ENCODE measurements around the gene STARD3NL. TPM values are rescaled to one million over a fixed set of nuclear protein-coding genes. Genes with fewer than 3 reads are reported as not detected.

STARD3NL gene
- total and polyA plus RNA-seq, 2 experiments from 2014 or later, result 64.0 to 68.1 TPM

- H4K20me1 ChIP-seq (ENCODE audit: insufficient read depth), result no peaks in the 10 kb centered on the region
- H3K27ac ChIP-seq, result peak overlapping the region; percentile 77
- in situ Hi-C loops (cut with MboI), result no loop called here
- no peaks in the 10 kb centered on the region for H3K9me3 ChIP-seq (ENCODE audit: low read depth)
- no peaks in the 10 kb centered on the region for H3K27me3 ChIP-seq (replicated peaks; ENCODE audit: insufficient read depth)
- 0 out of 2 replicates have a peak, but pooled peaks cover 3% of the 10 kb centered on the region for H3K36me3 ChIP-seq (ENCODE audit: low read depth)
- TF ChIP-seq EZH2 (IDR thresholded peaks at IDR 0.05; ENCODE audit: insufficient read depth, poor library complexity, severe bottlenecking), result no peak
- no peak for TF ChIP-seq EZH2phosphoT487 (IDR thresholded peaks at IDR 0.05; ENCODE audit: insufficient read depth, low read depth)
- no peak overlapping the region for H2AFZ ChIP-seq
- WGBS, 2 experiments (ENCODE audit: low coverage in 1 of 2, low lambda C conversion rate in 2 of 2, missing lambda C conversion rate in 2 of 2), result 60 to 62% methylated on average over 4 of the region's 4 CpGs
- H3F3A ChIP-seq (ENCODE audit: insufficient read depth), result peaks cover 35% of the 10 kb centered on the region
- peaks cover 33% of the 10 kb centered on the region for H3K4me1 ChIP-seq (ENCODE audit: insufficient read depth)
- peak overlapping the region; percentile 69 for H3K4me2 ChIP-seq (ENCODE audit: unreplicated experiment)
- peak; percentile 72 for DNase-seq
- H3K9ac ChIP-seq, result peak overlapping the region; percentile 52
- peaks cover 89% of the 10 kb centered on the region for H3K79me2 ChIP-seq (ENCODE audit: insufficient read depth)
- H3K4me3 ChIP-seq, result peak overlapping the region; percentile 46
- H3K9me2 ChIP-seq (ENCODE audit: insufficient read depth), result no peaks in the 10 kb centered on the region
Observed at GRCh38 chr7:38195804-38196595, 18.0 kb downstream of the STARD3NL start.

DNA sequence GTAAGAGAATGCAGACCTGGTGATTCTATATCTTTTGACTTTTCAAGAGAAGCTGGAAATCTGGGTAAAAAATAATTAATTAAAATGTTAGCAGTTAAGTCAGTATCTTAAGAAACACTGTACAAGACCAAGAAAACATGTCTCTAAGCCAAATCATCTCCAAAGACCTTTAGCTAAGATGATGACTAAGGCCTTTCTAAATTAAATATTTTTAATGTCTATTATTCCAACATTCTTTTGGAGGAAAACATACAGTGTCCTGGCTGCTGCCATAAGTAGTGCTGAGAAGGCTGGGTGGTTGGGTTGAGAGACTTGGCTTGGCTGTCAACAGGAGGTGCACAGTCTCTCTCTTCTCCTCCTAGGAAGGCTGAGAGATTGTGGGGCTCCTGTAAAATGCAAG, 20.3 kb downstream of the STARD3NL start:
- H3K9me3 ChIP-seq (ENCODE audit: low read depth), result no peaks in the 10 kb centered on the region
- H3K27me3 ChIP-seq (replicated peaks; ENCODE audit: insufficient read depth), result no peaks in the 10 kb centered on the region
- no peaks in the 10 kb centered on the region for H3K36me3 ChIP-seq (ENCODE audit: low read depth)
- H3K4me1 ChIP-seq (ENCODE audit: insufficient read depth), result peaks cover 33% of the 10 kb centered on the region
- H2AFZ ChIP-seq, result no peak overlapping the region
- H3K4me3 ChIP-seq, result no peak overlapping the region
- H4K20me1 ChIP-seq (ENCODE audit: insufficient read depth), result no peaks in the 10 kb centered on the region
- H3F3A ChIP-seq (ENCODE audit: insufficient read depth), result peaks cover 35% of the 10 kb centered on the region
- DNase-seq, result peak; percentile 51
- TF ChIP-seq EZH2phosphoT487 (IDR thresholded peaks at IDR 0.05; ENCODE audit: insufficient read depth, low read depth) (no peak), EZH2 (IDR thresholded peaks at IDR 0.05; ENCODE audit: insufficient read depth, poor library complexity, severe bottlenecking) (no peak)
- H3K79me2 ChIP-seq (ENCODE audit: insufficient read depth), result peaks cover 84% of the 10 kb centered on the region
- no peak overlapping the region for H3K9ac ChIP-seq
- peak overlapping the region; percentile 77 for H3K27ac ChIP-seq
- in situ Hi-C loops (cut with MboI), result no loop called here
- peak overlapping the region; percentile 39 for H3K4me2 ChIP-seq (ENCODE audit: unreplicated experiment)
- no peaks in the 10 kb centered on the region for H3K9me2 ChIP-seq (ENCODE audit: insufficient read depth)

DNA sequence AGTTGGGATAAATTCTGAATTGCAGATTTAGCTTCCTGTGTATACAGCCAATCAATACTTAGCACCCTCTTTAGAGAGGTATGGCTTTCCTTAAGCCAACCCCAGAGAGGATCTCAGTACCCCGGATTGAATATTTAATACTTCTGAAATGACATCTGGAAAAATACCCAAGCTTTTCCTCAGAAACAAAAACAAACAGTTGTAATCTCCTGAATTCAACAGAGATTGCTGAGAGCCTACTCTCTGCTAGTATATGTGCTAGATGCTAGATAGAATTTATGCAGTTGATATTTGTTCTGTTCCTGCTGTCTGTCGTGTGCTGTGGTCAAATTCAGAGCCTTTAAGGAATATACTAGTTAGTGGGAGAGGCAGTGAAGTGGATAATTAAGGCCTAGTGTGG, 21.1 kb downstream of the STARD3NL start:
- no peak overlapping the region for H3K9ac ChIP-seq
- no peaks in the 10 kb centered on the region for H3K27me3 ChIP-seq (replicated peaks; ENCODE audit: insufficient read depth)
- H3K9me3 ChIP-seq (ENCODE audit: low read depth), result no peaks in the 10 kb centered on the region
- H3K4me3 ChIP-seq, result no peak overlapping the region
- 46 to 47% methylated on average over 2 of the region's 2 CpGs for WGBS, 2 experiments (ENCODE audit: low coverage in 1 of 2, low lambda C conversion rate in 2 of 2, missing lambda C conversion rate in 2 of 2)
- TF ChIP-seq EZH2 (IDR thresholded peaks at IDR 0.05; ENCODE audit: insufficient read depth, poor library complexity, severe bottlenecking) (no peak), EZH2phosphoT487 (IDR thresholded peaks at IDR 0.05; ENCODE audit: insufficient read depth, low read depth) (no peak)
- H2AFZ ChIP-seq, result no peak overlapping the region
- no peaks in the 10 kb centered on the region for H4K20me1 ChIP-seq (ENCODE audit: insufficient read depth)
- H3K79me2 ChIP-seq (ENCODE audit: insufficient read depth), result peaks cover 76% of the 10 kb centered on the region
- no peaks in the 10 kb centered on the region for H3K36me3 ChIP-seq (ENCODE audit: low read depth)
- no peak overlapping the region for H3K4me2 ChIP-seq (ENCODE audit: unreplicated experiment)
- H3F3A ChIP-seq (ENCODE audit: insufficient read depth), result peaks cover 35% of the 10 kb centered on the region
- in situ Hi-C loops (cut with MboI), result no loop called here
- peaks cover 33% of the 10 kb centered on the region for H3K4me1 ChIP-seq (ENCODE audit: insufficient read depth)
- no peaks in the 10 kb centered on the region for H3K9me2 ChIP-seq (ENCODE audit: insufficient read depth)
- H3K27ac ChIP-seq, result no peak overlapping the region
- DNase-seq, result no peak

GRCh38 chr7:38199782-38200181, 21.7 kb downstream of the STARD3NL start:
- H4K20me1 ChIP-seq (ENCODE audit: insufficient read depth), result no peaks in the 10 kb centered on the region
- no peak overlapping the region for H2AFZ ChIP-seq
- peaks cover 33% of the 10 kb centered on the region for H3K4me1 ChIP-seq (ENCODE audit: insufficient read depth)
- H3K9ac ChIP-seq, result no peak overlapping the region
- H3K79me2 ChIP-seq (ENCODE audit: insufficient read depth), result peaks cover 69% of the 10 kb centered on the region
- no peaks in the 10 kb centered on the region for H3K9me2 ChIP-seq (ENCODE audit: insufficient read depth)
- H3K27me3 ChIP-seq (replicated peaks; ENCODE audit: insufficient read depth), result no peaks in the 10 kb centered on the region
- 50 to 64% methylated on average over 2 of the region's 2 CpGs for WGBS, 2 experiments (ENCODE audit: low coverage in 1 of 2, low lambda C conversion rate in 2 of 2, missing lambda C conversion rate in 2 of 2)
- H3K27ac ChIP-seq, result no peak overlapping the region
- no peak overlapping the region for H3K4me2 ChIP-seq (ENCODE audit: unreplicated experiment)
- H3K4me3 ChIP-seq, result no peak overlapping the region
- no peak for TF ChIP-seq EZH2 (IDR thresholded peaks at IDR 0.05; ENCODE audit: insufficient read depth, poor library complexity, severe bottlenecking)
- TF ChIP-seq EZH2phosphoT487 (IDR thresholded peaks at IDR 0.05; ENCODE audit: insufficient read depth, low read depth), result no peak
- no peak for DNase-seq
- in situ Hi-C loops (cut with MboI), result no loop called here
- H3K36me3 ChIP-seq (ENCODE audit: low read depth), result no peaks in the 10 kb centered on the region
- no peaks in the 10 kb centered on the region for H3K9me3 ChIP-seq (ENCODE audit: low read depth)
- H3F3A ChIP-seq (ENCODE audit: insufficient read depth), result peaks cover 35% of the 10 kb centered on the region

All from GM23248 (cell line).